GM12872 (cell line): ENCODE measurements around the gene TALDO1.

Source experiments
- CTCF ChIP-seq: IDR thresholded peaks from 3 replicates; pipeline ENCODE4 v1.5.1; 2011; ENCODE audit warnings: low read depth, mild to moderate bottlenecking, low read length, moderate library complexity; ENCODE audit not compliant: insufficient read depth

TALDO1 gene

DNA sequence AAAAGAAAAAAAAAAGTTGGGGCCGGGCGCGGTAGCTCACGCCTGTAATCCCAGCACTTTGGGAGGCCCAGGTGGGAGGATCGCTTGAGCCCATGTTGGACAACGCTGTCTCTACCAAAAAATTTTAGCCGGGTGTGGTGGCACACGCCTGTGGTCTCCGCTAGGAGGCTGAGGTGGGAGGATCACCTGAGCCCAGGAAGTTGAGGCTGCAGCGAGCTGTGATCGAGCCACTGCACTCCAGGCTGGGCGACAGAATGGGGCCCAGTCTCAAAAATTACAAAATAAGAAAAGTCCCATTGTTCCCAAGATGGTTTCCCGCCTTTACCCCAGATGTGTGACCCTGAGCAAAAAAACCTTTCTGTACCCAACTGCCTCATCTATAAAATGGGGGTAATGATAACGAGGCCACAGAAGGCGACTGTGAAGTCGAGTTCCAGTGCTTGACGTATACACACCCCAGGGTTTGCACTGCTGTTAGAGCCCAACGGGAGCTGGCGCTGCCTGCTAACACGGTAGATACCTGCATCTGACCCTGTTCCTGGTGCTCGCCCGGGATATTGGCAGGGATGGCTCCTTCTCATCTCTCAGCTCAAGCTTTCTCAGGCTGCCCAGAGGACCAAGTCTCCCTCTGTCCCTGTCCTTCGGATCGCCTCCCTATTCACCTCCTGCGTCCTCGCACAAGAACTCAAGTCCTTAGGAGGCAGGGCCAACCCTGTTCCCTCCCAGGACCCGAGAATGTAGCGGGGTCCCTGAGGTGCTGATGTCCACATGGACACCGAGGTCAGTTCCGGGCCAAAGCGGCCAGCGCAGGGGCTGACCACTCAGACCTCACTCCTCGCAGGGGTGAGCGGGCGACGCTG is 61.4 kb downstream of the TALDO1 start:
- peak; percentile 31; the same call in 2 of the 3 replicates for TF ChIP-seq CTCF

GRCh38 chr11:809287-810039 is 62.2 kb downstream of the TALDO1 start, which contains the start of gene RPLP2:
Gene RPLP2 (plus strand): TSS chr11:809967. CDS start chr11:810235, 268 bp downstream.
- no peak for TF ChIP-seq CTCF

GRCh38 chr11:810040-810567 is 62.8 kb downstream of the TALDO1 start:
- TF ChIP-seq CTCF, result no peak

DNA sequence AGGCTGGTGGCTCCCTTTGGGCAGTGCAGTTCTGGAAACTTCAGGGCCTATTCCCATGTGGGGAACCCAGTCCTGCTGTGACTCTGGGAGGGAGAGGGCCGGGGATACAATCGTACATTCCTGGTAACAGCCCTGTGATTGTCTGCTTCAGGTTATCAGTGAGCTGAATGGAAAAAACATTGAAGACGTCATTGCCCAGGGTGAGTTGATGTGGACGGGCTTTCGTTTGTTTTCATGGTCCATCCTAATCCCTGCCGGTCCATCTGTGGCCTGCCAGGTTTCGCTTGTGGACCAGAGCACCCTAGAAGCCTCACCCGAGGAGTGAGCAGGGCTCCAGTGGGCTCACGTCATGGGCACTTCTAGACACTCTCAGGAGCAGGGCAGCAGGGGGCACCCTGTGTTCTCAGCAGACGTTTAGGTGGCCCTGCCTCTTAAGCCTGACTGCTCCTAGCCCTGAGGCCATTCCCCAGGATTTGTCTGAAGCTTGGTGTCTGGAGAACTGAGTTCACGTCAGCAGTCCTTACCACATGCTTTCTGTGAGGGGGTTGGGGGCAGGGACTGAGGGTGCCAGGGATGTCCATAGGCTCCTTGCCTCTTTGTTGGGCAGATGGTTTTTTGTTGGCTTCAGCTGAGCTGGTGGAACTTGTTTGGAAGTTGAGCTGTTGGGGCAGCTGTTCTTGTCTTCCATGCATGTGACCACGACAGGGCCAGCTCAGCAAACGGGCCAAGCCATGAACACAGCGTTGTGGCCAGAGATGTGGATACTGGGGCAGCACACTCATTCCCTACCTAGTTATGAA is 64.4 kb downstream of the TALDO1 start:
- TF ChIP-seq CTCF, result 0 out of 3 replicates have a peak, but pooled peaks have one; percentile 14

DNA sequence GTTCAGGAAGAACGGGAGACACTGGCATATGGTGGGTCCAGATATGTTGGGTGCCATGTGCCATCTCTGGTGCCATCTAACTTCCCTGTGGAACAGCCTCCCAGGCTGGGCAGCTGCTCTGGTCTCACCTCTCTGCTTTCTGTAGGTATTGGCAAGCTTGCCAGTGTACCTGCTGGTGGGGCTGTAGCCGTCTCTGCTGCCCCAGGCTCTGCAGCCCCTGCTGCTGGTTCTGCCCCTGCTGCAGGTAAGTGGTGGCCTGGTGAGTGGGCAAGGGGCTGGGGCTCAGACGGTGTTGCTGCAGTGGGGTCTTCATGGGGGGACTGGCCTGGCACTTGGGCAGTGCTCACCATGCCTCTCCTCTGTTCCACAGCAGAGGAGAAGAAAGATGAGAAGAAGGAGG is 65.1 kb downstream of the TALDO1 start:
- TF ChIP-seq CTCF, result no peak

GRCh38 chr11:813072-813455 is 65.8 kb downstream of the TALDO1 start:
- TF ChIP-seq CTCF, result no peak
